ENCODE measurements around the gene SORBS1. TPM values are rescaled to one million over a fixed set of nuclear protein-coding genes. Genes with fewer than 3 reads are reported as not detected.

Gene SORBS1
- total and polyA plus RNA-seq, 9 of the 15 experiments (the other 6 are each of a cell fraction or from before 2014, with no cell fraction given), result 2.0 to 13.3 (median 6.5) TPM

GRCh38 chr10:95363303-95363912, 197.8 kb downstream of the SORBS1 start (continued):
- peak; percentile 91 for TF ChIP-seq REST (IDR thresholded peaks at IDR 0.05; ENCODE audit: borderline replicate concordance)
- TF ChIP-seq REST (CRISPR knock-in tag; IDR thresholded peaks at IDR 0.05; ENCODE audit: low read depth), result no peak
- TF ChIP-seq E2F6 (IDR thresholded peaks at IDR 0.05; ENCODE audit: borderline replicate concordance in 1 of 2, extremely low read depth in 1 of 2, insufficient read depth in 1 of 2, insufficient read length in 1 of 2, low read depth in 1 of 2, low read length in 1 of 2, poor library complexity in 1 of 2, severe bottlenecking in 1 of 2), result no peak
- TF ChIP-seq BCOR (IDR thresholded peaks at IDR 0.05), result no peak
- TF ChIP-seq RBM39 (optimal IDR thresholded peaks at IDR 0.05; ENCODE audit: low read depth, low read length), result no peak
- TF ChIP-seq DEAF1 (CRISPR knock-in tag; IDR thresholded peaks at IDR 0.05), result peak; percentile 94
- no peak for TF ChIP-seq ADNP (tag; IDR thresholded peaks at IDR 0.05)
- peak; percentile 66 to 84 (median 72); a peak in 5 of 6 replicates for TF ChIP-seq CTCF (IDR thresholded peaks at IDR 0.05 in 2 of 3, conservative IDR thresholded peaks at IDR 0.05 in 1 of 3; ENCODE audit: insufficient read depth in 2 of 3, low read depth in 1 of 3, low read length in 3 of 3)
- peak; percentile 52; the same call in 1 of the 2 replicates for TF ChIP-seq HMBOX1 (IDR thresholded peaks at IDR 0.05)
- TF ChIP-seq ASH1L (IDR thresholded peaks at IDR 0.05; ENCODE audit: borderline replicate concordance, low read depth, partially characterized antibody), result no peak
- no peak for TF ChIP-seq NRF1 (conservative IDR thresholded peaks at IDR 0.05 in 1 of 2, IDR thresholded peaks at IDR 0.05 in 1 of 2)
- TF ChIP-seq RAD21 (CRISPR knock-in tag; conservative IDR thresholded peaks at IDR 0.05 in 1 of 2, IDR thresholded peaks at IDR 0.05 in 1 of 2), result peak; percentile 96 to 99
